K562 (cell line): ENCODE data around the gene MFSD6. TPM values are rescaled to one million over a fixed set of nuclear protein-coding genes. Genes with fewer than 3 reads are reported as not detected.

Experiments
- ATAC-seq: fragments of 200-7000 bp; cut with Tn5 transposase; 3 replicates; pipeline ENCODE4 v1.9.1; 2020; ENCODE audit warnings: moderate library complexity
- BruUV-seq: library from RNA; stranded (reverse); fragments of 400-500 nt; replicated peaks from 2 replicates; lab custom pipeline; 2021; lab: Mats Ljungman, UMichigan
- CTCF ChIA-PET: fragments of 300-600 bp; formaldehyde crosslinking; extraction: SDS; loops from one replicate; lab custom pipeline; 2021; ENCODE audit warnings: low intra/inter-chr PET ratio; lab: Yijun Ruan, JAX
- POLR2A ChIA-PET: fragments of 300-600, 350-650 bp; sonication (Branson Sonifier 250); formaldehyde crosslinking; extraction: SDS; loops from one replicate; lab custom pipeline; 2021; ENCODE audit warnings: antibody characterized with exemption, inconsistent platforms; lab: Yijun Ruan, JAX
- DNase-seq, 4 experiments: peaks; one replicate each; pipeline versions ENCODE4 v3.0.0 to v3.0.0-alpha.2; 2011 to 2018; ENCODE audit warnings: low spot score in 3 of 4, mixed read lengths in 3 of 4; ENCODE audit errors: extremely low read depth in 1 of 4
- FAIRE-seq: peaks from 2 replicates; lab custom pipeline; 2011; peaks lifted over from hg19 to GRCh38; lab: Jason Lieb, UNC
- H2AFZ ChIP-seq: 2 replicates; pipeline ENCODE4 v1.6.0; 2011; ENCODE audit warnings: low read depth, low read length, control low read depth, inconsistent platforms
- H3K27ac ChIP-seq: fragments of 200-600 bp; 3 replicates; pipeline ENCODE4 v1.8.0; 2011; ENCODE audit warnings: low read depth, mild to moderate bottlenecking, control low read depth, inconsistent platforms, low read length, moderate library complexity, mixed read lengths; ENCODE audit errors: extremely low read depth
- H3K27me3 ChIP-seq, 2 experiments: fragments of 300-600 bp in 1 of 2; 2 replicates in 1 of 2; 3 replicates in 1 of 2; pipeline versions ENCODE4 v1.6.0 to v1.8.0; 2011; ENCODE audit warnings: inconsistent platforms in 2 of 2, low read length in 2 of 2, mild to moderate bottlenecking in 1 of 2, mixed read lengths in 1 of 2, moderate library complexity in 1 of 2; ENCODE audit not compliant: control insufficient read depth in 2 of 2, insufficient read depth in 2 of 2
- H3K36me3 ChIP-seq: fragments of 300-600 bp; 3 replicates; pipeline ENCODE4 v1.8.0; 2011; ENCODE audit warnings: mild to moderate bottlenecking, low read length, inconsistent platforms; ENCODE audit not compliant: control insufficient read depth, insufficient read depth
- H3K4me1 ChIP-seq, 2 experiments: fragments of 200-600 bp in 1 of 2; replicated peaks in 1 of 2; 2 replicates in 1 of 2; 3 replicates in 1 of 2; pipeline versions ENCODE4 v1.5.1 to v1.8.0; 2011; ENCODE audit warnings: inconsistent platforms in 2 of 2, low read length in 2 of 2, mild to moderate bottlenecking in 1 of 2, mixed read lengths in 1 of 2, moderate library complexity in 1 of 2; ENCODE audit not compliant: control insufficient read depth in 2 of 2, insufficient read depth in 2 of 2
- H3K4me2 ChIP-seq: 2 replicates; pipeline ENCODE4 v1.6.1; 2011; ENCODE audit warnings: low read length, control low read depth, inconsistent platforms, mixed read lengths; ENCODE audit not compliant: insufficient read depth
- H3K4me3 ChIP-seq: fragments of 200-600 bp; sonication (generic), shearing (Covaris generic); 2 replicates; pipeline ENCODE4 v1.5.1; 2016; ENCODE audit warnings: control low read depth, inconsistent platforms
- H3K79me2 ChIP-seq: fragments of 200-600 bp; 3 replicates; pipeline ENCODE4 v1.8.0; 2011; ENCODE audit warnings: low read length, inconsistent platforms; ENCODE audit not compliant: control insufficient read depth, insufficient read depth
- H3K9ac ChIP-seq, 2 experiments: 2 replicates each; pipeline versions ENCODE4 v1.6.0 to v1.6.1; 2011; ENCODE audit warnings: low read depth in 2 of 2, low read length in 2 of 2, control low read depth in 1 of 2, inconsistent platforms in 1 of 2, mild to moderate bottlenecking in 1 of 2, mixed read lengths in 1 of 2; ENCODE audit not compliant: insufficient read depth in 1 of 2
- H3K9me1 ChIP-seq: one replicate; pipeline ENCODE4 v1.6.0; 2011; ENCODE audit warnings: inconsistent platforms, mild to moderate bottlenecking, low read length, moderate library complexity; ENCODE audit not compliant: control insufficient read depth, insufficient read depth
- H3K9me3 ChIP-seq: replicated peaks from 2 replicates; pipeline ENCODE4 v1.5.1; 2011; ENCODE audit warnings: low read depth, low read length, inconsistent platforms; ENCODE audit not compliant: control insufficient read depth, insufficient read depth
- H4K20me1 ChIP-seq: replicated peaks from 2 replicates; pipeline ENCODE4 v1.6.1; 2011; ENCODE audit warnings: low read length, inconsistent platforms, mixed read lengths; ENCODE audit not compliant: control insufficient read depth, insufficient read depth
- KLF6 ChIP-seq: fragments of 250-450 bp; sonication (Bioruptor Pico); IDR thresholded peaks from 2 replicates; pipeline ENCODE4 v1.4.0; 2020; ENCODE audit warnings: mild to moderate bottlenecking, moderate library complexity, borderline replicate concordance
- NFE2 ChIP-seq: IDR thresholded peaks from 2 replicates; pipeline ENCODE4 v1.6.1; 2014; ENCODE audit warnings: antibody characterized with exemption, low read depth
- PHTF2 ChIP-seq: fragments of 250-450 bp; sonication (Bioruptor Pico); IDR thresholded peaks from 2 replicates; pipeline ENCODE4 v1.5.0; 2021; ENCODE audit warnings: mild to moderate bottlenecking
- RBM25 ChIP-seq: fragments of 200-400 bp; formaldehyde crosslinking; IDR thresholded peaks from 2 replicates; pipeline ENCODE4 v1.6.1; 2018; ENCODE audit warnings: low read length, low read depth, moderate library complexity; ENCODE audit not compliant: severe bottlenecking
- RFX1 ChIP-seq: fragments of 450-650 bp; IDR thresholded peaks from 2 replicates; pipeline ENCODE4 v1.6.1; 2016; ENCODE audit warnings: mild to moderate bottlenecking, moderate library complexity
- SIX5 ChIP-seq, 2 experiments: IDR thresholded peaks; 2 replicates each; pipeline ENCODE4 v1.6.1; 2011; ENCODE audit warnings: low read length in 2 of 2, borderline replicate concordance in 1 of 2, low read depth in 1 of 2, mild to moderate bottlenecking in 1 of 2, moderate library complexity in 1 of 2; ENCODE audit not compliant: insufficient read depth in 1 of 2
- XRCC5 ChIP-seq: fragments of 200-400 bp; formaldehyde crosslinking; IDR thresholded peaks from 2 replicates; pipeline ENCODE4 v1.6.1; 2017; ENCODE audit warnings: low read depth, mild to moderate bottlenecking, low read length
- ZFP36 ChIP-seq: fragments of 150-350 bp; IDR thresholded peaks from 2 replicates; pipeline ENCODE4 v1.6.1; 2018; ENCODE audit warnings: low read length, low read depth; ENCODE audit not compliant: partially characterized antibody
- ZNF347 ChIP-seq: fragments of 450-650 bp; formaldehyde crosslinking; IDR thresholded peaks from 2 replicates; pipeline ENCODE4 v1.4.0; 2020; ENCODE audit warnings: low read depth, mild to moderate bottlenecking, moderate library complexity
- ZNF589 ChIP-seq: fragments of 200-800 bp; sonication (Bioruptor generic); IDR thresholded peaks from 2 replicates; pipeline ENCODE4 v1.6.1; 2016; ENCODE audit warnings: low read depth, missing genetic modification characterization, missing compliant biosample characterization
- WGBS: fragments of 100-300 bp; shearing (Covaris generic); methylation state at CpG from one replicate; pipeline ENCODE4 v1.1.6; 2016; ENCODE audit warnings: low coverage, mixed read lengths; ENCODE audit not compliant: insufficient coverage; ENCODE audit errors: missing lambda C conversion rate; 5-methylcytosine and 5-hydroxymethylcytosine counted together
- in situ Hi-C: fragments of 300-500 bp; cut with MboI; formaldehyde crosslinking; loops from 4 replicates; pipeline ENCODE4 v1.15.0; 2018; ENCODE audit warnings: inconsistent platforms, mixed read lengths
- intact Hi-C: fragments of 100-400 bp; cut with micrococcal nuclease; formaldehyde crosslinking; loops from 2 replicates; pipeline ENCODE4 v1.14.2; 2022
- polyA plus RNA-seq, 8 experiments: library from polyadenylated mRNA; depleted of rRNA in 4 of 8; stranded (reverse) in 5 of 8; unstranded in 3 of 8; fragments of >200 nt; fragmentation: Nextera tagmentation in 2 of 8; fragmentation: Illumina TruSeq in 1 of 8; extraction: Ambion mirVana in 2 of 8; extraction: Trizol in 1 of 8; gene quantifications; 2 replicates each; pipeline versions ENCODE4 v1.2.1 to v1.2.3, GENCODE V29; 2011 to 2014; ENCODE audit warnings: inconsistent platforms in 1 of 8, missing spikeins in 1 of 8
- total RNA-seq, 7 experiments: library from RNA; depleted of rRNA in 6 of 7; stranded (reverse); fragments of >200 nt in 6 of 7; fragmentation: Illumina TruSeq in 2 of 7; extraction: Trizol in 2 of 7; gene quantifications; 2 replicates each; pipeline versions ENCODE4 v1.2.1 to v1.2.3, GENCODE V29; 2011 to 2021; ENCODE audit warnings: low replicate concordance in 1 of 7
- TF ChIP-seq, protein P1 (sequence below), 2 experiments: IDR thresholded peaks; 2 replicates each; pipeline ENCODE4 v1.6.1; 2011; ENCODE audit warnings: borderline replicate concordance in 1 of 2, control low read depth in 1 of 2, low read depth in 1 of 2, low read length in 1 of 2, mild to moderate bottlenecking in 1 of 2, mixed read lengths in 1 of 2, moderate library complexity in 1 of 2; ENCODE audit not compliant: insufficient read depth in 1 of 2, insufficient read length in 1 of 2, poor library complexity in 1 of 2, severe bottlenecking in 1 of 2; ENCODE audit errors: extremely low read depth in 1 of 2
- TF ChIP-seq, protein P2 (sequence below): fragments of 250-450 bp; sonication (Bioruptor Pico); IDR thresholded peaks from 2 replicates; pipeline ENCODE4 v1.4.0; 2020; ENCODE audit warnings: mild to moderate bottlenecking, moderate library complexity

MFSD6 gene
- total and polyA plus RNA-seq, 9 of the 15 experiments (the other 6 are each of a cell fraction or from before 2014, with no cell fraction given) = 1.1 to 7.9 (median 4.4) TPM

DNA sequence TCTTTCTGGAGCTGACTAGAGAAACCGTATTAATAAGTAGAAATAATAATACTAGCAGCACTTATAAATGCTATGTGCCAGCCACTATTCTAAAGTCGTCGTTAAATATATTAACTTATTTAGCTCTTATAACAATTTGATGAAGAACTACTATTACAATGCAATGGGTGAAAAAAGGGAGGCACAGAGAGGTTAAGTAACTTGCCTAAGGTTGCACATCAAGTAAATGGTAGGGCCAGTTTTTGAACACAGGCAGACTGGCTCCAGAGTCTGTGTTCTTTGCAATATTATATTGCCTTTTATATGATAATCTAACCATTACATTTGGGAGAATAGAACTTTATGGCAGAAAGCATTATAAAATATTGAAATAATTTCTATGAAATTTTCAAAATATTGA is 47.2 kb upstream of the MFSD6 start:
- Histone ChIP-seq H2AFZ (no peak overlapping the region), H3K9me3 (no peaks in the 10 kb centered on the region), H3K4me1 (peaks cover 3 to 12% of the 10 kb centered on the region in 2 experiments), H3K27me3 (no peaks in the 10 kb centered on the region), H3K9me1 (no peaks in the 10 kb centered on the region), H3K36me3 (no peaks in the 10 kb centered on the region), H3K27ac (no peak overlapping the region), H3K9ac (no peak overlapping the region), H3K79me2 (no peaks in the 10 kb centered on the region), H4K20me1 (no peaks in the 10 kb centered on the region), H3K4me3 (no peak overlapping the region), H3K4me2 (no peak overlapping the region)
- TF ChIP-seq SIX5 (IDR thresholded peaks at IDR 0.05; ENCODE audit: borderline replicate concordance in 1 of 2, insufficient read depth in 1 of 2, low read depth in 1 of 2, low read length in 2 of 2) (no peak), PHTF2 (CRISPR knock-in tag) (no peak), ZFP36 (peak; percentile 67), ZNF347 (no peak), RBM25 (peak; percentile 64), RFX1 (no peak)
- DNase-seq = no peak
- in situ Hi-C loops = no loop called here
- intact Hi-C loops = no loop called here
- ATAC-seq = no peak
- 54% methylated on average over 3 of the region's 3 CpGs for WGBS
- ChIA-PET POLR2A (no interaction called here), CTCF (no interaction called here)
- no TSS peak for BruUV-seq
- no peak for FAIRE-seq

DNA sequence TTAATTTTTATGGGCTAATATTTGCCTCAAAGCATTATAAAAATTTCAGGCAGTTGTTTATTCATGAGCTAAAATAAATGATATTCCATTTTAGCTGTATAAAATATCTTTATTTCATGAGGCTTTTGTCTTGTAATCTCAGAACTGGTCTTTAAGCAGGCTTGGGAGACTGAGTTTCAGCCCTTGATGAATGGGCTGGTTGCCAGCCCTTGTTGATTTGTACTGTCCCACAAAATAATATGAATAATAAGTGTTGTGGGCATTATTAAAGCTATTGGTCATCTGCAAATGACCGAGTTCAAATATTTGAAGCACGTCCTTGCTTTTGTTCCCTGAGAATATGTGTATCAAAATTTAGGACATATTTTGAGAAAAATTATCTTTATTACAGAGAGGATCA is 46.6 kb upstream of the MFSD6 start:
- Histone ChIP-seq H3K9me1 (no peaks in the 10 kb centered on the region), H3K4me2 (no peak overlapping the region), H4K20me1 (no peaks in the 10 kb centered on the region), H3K9ac (no peak overlapping the region), H3K79me2 (no peaks in the 10 kb centered on the region), H3K27ac (no peak overlapping the region), H3K27me3 (no peaks in the 10 kb centered on the region), H3K9me3 (no peaks in the 10 kb centered on the region), H2AFZ (no peak overlapping the region), H3K36me3 (no peaks in the 10 kb centered on the region), H3K4me1 (peaks cover 3 to 7% of the 10 kb centered on the region in 2 experiments), H3K4me3 (no peak overlapping the region)
- no TSS peak for BruUV-seq
- intact Hi-C loops (no loop called here), in situ Hi-C loops (no loop called here)
- DNase-seq (no peak), FAIRE-seq (no peak), ATAC-seq (no peak)
- CTCF ChIA-PET = no interaction called here
- POLR2A ChIA-PET = no interaction called here
- WGBS = 65% methylated on average over 2 of the region's 2 CpGs
- TF ChIP-seq, protein P1, sequence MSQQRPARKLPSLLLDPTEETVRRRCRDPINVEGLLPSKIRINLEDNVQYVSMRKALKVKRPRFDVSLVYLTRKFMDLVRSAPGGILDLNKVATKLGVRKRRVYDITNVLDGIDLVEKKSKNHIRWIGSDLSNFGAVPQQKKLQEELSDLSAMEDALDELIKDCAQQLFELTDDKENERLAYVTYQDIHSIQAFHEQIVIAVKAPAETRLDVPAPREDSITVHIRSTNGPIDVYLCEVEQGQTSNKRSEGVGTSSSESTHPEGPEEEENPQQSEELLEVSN (IDR thresholded peaks at IDR 0.05; ENCODE audit: borderline replicate concordance in 1 of 2, extremely low read depth in 1 of 2, insufficient read depth in 1 of 2, insufficient read length in 1 of 2, low read depth in 1 of 2, low read length in 1 of 2, poor library complexity in 1 of 2, severe bottlenecking in 1 of 2) = no peak
- TF ChIP-seq XRCC5 (no peak), ZNF589 (CRISPR knock-in tag) (no peak), NFE2 (no peak), KLF6 (CRISPR knock-in tag) (no peak)
- TF ChIP-seq, protein P2, sequence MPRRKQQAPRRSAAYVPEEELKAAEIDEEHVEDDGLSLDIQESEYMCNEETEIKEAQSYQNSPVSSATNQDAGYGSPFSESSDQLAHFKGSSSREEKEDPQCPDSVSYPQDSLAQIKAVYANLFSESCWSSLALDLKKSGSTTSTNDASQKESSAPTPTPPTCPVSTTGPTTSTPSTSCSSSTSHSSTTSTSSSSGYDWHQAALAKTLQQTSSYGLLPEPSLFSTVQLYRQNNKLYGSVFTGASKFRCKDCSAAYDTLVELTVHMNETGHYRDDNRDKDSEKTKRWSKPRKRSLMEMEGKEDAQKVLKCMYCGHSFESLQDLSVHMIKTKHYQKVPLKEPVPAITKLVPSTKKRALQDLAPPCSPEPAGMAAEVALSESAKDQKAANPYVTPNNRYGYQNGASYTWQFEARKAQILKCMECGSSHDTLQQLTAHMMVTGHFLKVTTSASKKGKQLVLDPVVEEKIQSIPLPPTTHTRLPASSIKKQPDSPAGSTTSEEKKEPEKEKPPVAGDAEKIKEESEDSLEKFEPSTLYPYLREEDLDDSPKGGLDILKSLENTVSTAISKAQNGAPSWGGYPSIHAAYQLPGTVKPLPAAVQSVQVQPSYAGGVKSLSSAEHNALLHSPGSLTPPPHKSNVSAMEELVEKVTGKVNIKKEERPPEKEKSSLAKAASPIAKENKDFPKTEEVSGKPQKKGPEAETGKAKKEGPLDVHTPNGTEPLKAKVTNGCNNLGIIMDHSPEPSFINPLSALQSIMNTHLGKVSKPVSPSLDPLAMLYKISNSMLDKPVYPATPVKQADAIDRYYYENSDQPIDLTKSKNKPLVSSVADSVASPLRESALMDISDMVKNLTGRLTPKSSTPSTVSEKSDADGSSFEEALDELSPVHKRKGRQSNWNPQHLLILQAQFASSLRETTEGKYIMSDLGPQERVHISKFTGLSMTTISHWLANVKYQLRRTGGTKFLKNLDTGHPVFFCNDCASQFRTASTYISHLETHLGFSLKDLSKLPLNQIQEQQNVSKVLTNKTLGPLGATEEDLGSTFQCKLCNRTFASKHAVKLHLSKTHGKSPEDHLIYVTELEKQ = no peak
